ENCODE data around the gene ANKRD18B.
"Not testable (repeated sequence)": the region's sequence is repeated elsewhere in the genome, so short reads cannot be mapped to it uniquely, and the experiment has no call there.

ANKRD18B gene

GRCh38 chr9:33582686-33583085 lies 58.6 kb downstream of the ANKRD18B start:
- not testable (repeated sequence) for H3K9me3 ChIP-seq (ENCODE audit: control insufficient read depth in 1 of 2, low read length in 2 of 2); H3K27ac ChIP-seq (ENCODE audit: low read length); H3K4me3 ChIP-seq (ENCODE audit: low read depth in 1 of 2, low read length in 2 of 2); H3K4me1 ChIP-seq (ENCODE audit: control insufficient read depth in 1 of 2, insufficient read depth in 2 of 2, low read length in 2 of 2); H3K27me3 ChIP-seq (ENCODE audit: low read depth, low read length); H3K36me3 ChIP-seq (ENCODE audit: control insufficient read depth in 1 of 2, insufficient read depth in 2 of 2, low read length in 2 of 2)

GRCh38 chr9:33586128-33586527 lies 62.1 kb downstream of the ANKRD18B start:
- not testable (repeated sequence) for H3K27me3 ChIP-seq (ENCODE audit: low read depth, low read length); H3K4me1 ChIP-seq (ENCODE audit: control insufficient read depth in 1 of 2, insufficient read depth in 2 of 2, low read length in 2 of 2); H3K36me3 ChIP-seq (ENCODE audit: control insufficient read depth in 1 of 2, insufficient read depth in 2 of 2, low read length in 2 of 2); H3K9me3 ChIP-seq (ENCODE audit: control insufficient read depth in 1 of 2, low read length in 2 of 2); H3K27ac ChIP-seq (ENCODE audit: low read length); H3K4me3 ChIP-seq (ENCODE audit: low read depth in 1 of 2, low read length in 2 of 2)

- H3K27ac ChIP-seq (ENCODE audit: low read length); H3K9me3 ChIP-seq (ENCODE audit: control insufficient read depth in 1 of 2, low read length in 2 of 2); H3K4me3 ChIP-seq (ENCODE audit: low read depth in 1 of 2, low read length in 2 of 2); H3K4me1 ChIP-seq (ENCODE audit: control insufficient read depth in 1 of 2, insufficient read depth in 2 of 2, low read length in 2 of 2); H3K27me3 ChIP-seq (ENCODE audit: low read depth, low read length); H3K36me3 ChIP-seq (ENCODE audit: control insufficient read depth in 1 of 2, insufficient read depth in 2 of 2, low read length in 2 of 2): not testable (repeated sequence)
Observed at GRCh38 chr9:33587799-33588198, 63.7 kb downstream of the ANKRD18B start.

GRCh38 chr9:33588876-33589275 lies 64.8 kb downstream of the ANKRD18B start:
- H3K36me3 ChIP-seq (ENCODE audit: control insufficient read depth in 1 of 2, insufficient read depth in 2 of 2, low read length in 2 of 2); H3K4me3 ChIP-seq (ENCODE audit: low read depth in 1 of 2, low read length in 2 of 2); H3K9me3 ChIP-seq (ENCODE audit: control insufficient read depth in 1 of 2, low read length in 2 of 2); H3K27me3 ChIP-seq (ENCODE audit: low read depth, low read length); H3K27ac ChIP-seq (ENCODE audit: low read length); H3K4me1 ChIP-seq (ENCODE audit: control insufficient read depth in 1 of 2, insufficient read depth in 2 of 2, low read length in 2 of 2): not testable (repeated sequence)

- H3K4me1 ChIP-seq (ENCODE audit: control insufficient read depth in 1 of 2, insufficient read depth in 2 of 2, low read length in 2 of 2); H3K4me3 ChIP-seq (ENCODE audit: low read depth in 1 of 2, low read length in 2 of 2); H3K27ac ChIP-seq (ENCODE audit: low read length); H3K27me3 ChIP-seq (ENCODE audit: low read depth, low read length); H3K9me3 ChIP-seq (ENCODE audit: control insufficient read depth in 1 of 2, low read length in 2 of 2); H3K36me3 ChIP-seq (ENCODE audit: control insufficient read depth in 1 of 2, insufficient read depth in 2 of 2, low read length in 2 of 2): not testable (repeated sequence)
Observed at GRCh38 chr9:33590857-33591256, 66.8 kb downstream of the ANKRD18B start.

- H3K4me1 ChIP-seq (ENCODE audit: control insufficient read depth in 1 of 2, insufficient read depth in 2 of 2, low read length in 2 of 2); H3K36me3 ChIP-seq (ENCODE audit: control insufficient read depth in 1 of 2, insufficient read depth in 2 of 2, low read length in 2 of 2); H3K27ac ChIP-seq (ENCODE audit: low read length); H3K4me3 ChIP-seq (ENCODE audit: low read depth in 1 of 2, low read length in 2 of 2); H3K27me3 ChIP-seq (ENCODE audit: low read depth, low read length); H3K9me3 ChIP-seq (ENCODE audit: control insufficient read depth in 1 of 2, low read length in 2 of 2): not testable (repeated sequence)
Observed at GRCh38 chr9:33596974-33597373, 72.9 kb downstream of the ANKRD18B start.

GRCh38 chr9:33597386-33597785 lies 73.3 kb downstream of the ANKRD18B start:
- not testable (repeated sequence) for H3K4me3 ChIP-seq (ENCODE audit: low read depth in 1 of 2, low read length in 2 of 2); H3K27ac ChIP-seq (ENCODE audit: low read length); H3K36me3 ChIP-seq (ENCODE audit: control insufficient read depth in 1 of 2, insufficient read depth in 2 of 2, low read length in 2 of 2)

GRCh38 chr9:33598796-33599379 lies 74.8 kb downstream of the ANKRD18B start:
- H3K36me3 ChIP-seq (ENCODE audit: control insufficient read depth in 1 of 2, insufficient read depth in 2 of 2, low read length in 2 of 2); H3K9me3 ChIP-seq (ENCODE audit: control insufficient read depth in 1 of 2, low read length in 2 of 2); H3K27me3 ChIP-seq (ENCODE audit: low read depth, low read length); H3K4me1 ChIP-seq (ENCODE audit: control insufficient read depth in 1 of 2, insufficient read depth in 2 of 2, low read length in 2 of 2); H3K27ac ChIP-seq (ENCODE audit: low read length); H3K4me3 ChIP-seq (ENCODE audit: low read depth in 1 of 2, low read length in 2 of 2): not testable (repeated sequence)

More at GRCh38 chr9:33597386-33597785, 73.3 kb downstream of the ANKRD18B start:
- H3K9me3 ChIP-seq (ENCODE audit: control insufficient read depth in 1 of 2, low read length in 2 of 2); H3K4me1 ChIP-seq (ENCODE audit: control insufficient read depth in 1 of 2, insufficient read depth in 2 of 2, low read length in 2 of 2); H3K27me3 ChIP-seq (ENCODE audit: low read depth, low read length): not testable (repeated sequence)

GRCh38 chr9:33600911-33601310 lies 76.9 kb downstream of the ANKRD18B start:
- not testable (repeated sequence) for H3K27ac ChIP-seq (ENCODE audit: low read length); H3K4me1 ChIP-seq (ENCODE audit: control insufficient read depth in 1 of 2, insufficient read depth in 2 of 2, low read length in 2 of 2); H3K9me3 ChIP-seq (ENCODE audit: control insufficient read depth in 1 of 2, low read length in 2 of 2); H3K4me3 ChIP-seq (ENCODE audit: low read depth in 1 of 2, low read length in 2 of 2); H3K36me3 ChIP-seq (ENCODE audit: control insufficient read depth in 1 of 2, insufficient read depth in 2 of 2, low read length in 2 of 2); H3K27me3 ChIP-seq (ENCODE audit: low read depth, low read length)

- H3K27me3 ChIP-seq (ENCODE audit: low read depth, low read length); H3K36me3 ChIP-seq (ENCODE audit: control insufficient read depth in 1 of 2, insufficient read depth in 2 of 2, low read length in 2 of 2); H3K4me3 ChIP-seq (ENCODE audit: low read depth in 1 of 2, low read length in 2 of 2): not testable (repeated sequence)
Observed at GRCh38 chr9:33604249-33604648, 80.2 kb downstream of the ANKRD18B start.

GRCh38 chr9:33604936-33605335 lies 80.9 kb downstream of the ANKRD18B start:
- H3K4me3 ChIP-seq (ENCODE audit: low read depth in 1 of 2, low read length in 2 of 2); H3K9me3 ChIP-seq (ENCODE audit: control insufficient read depth in 1 of 2, low read length in 2 of 2); H3K27me3 ChIP-seq (ENCODE audit: low read depth, low read length); H3K27ac ChIP-seq (ENCODE audit: low read length); H3K4me1 ChIP-seq (ENCODE audit: control insufficient read depth in 1 of 2, insufficient read depth in 2 of 2, low read length in 2 of 2); H3K36me3 ChIP-seq (ENCODE audit: control insufficient read depth in 1 of 2, insufficient read depth in 2 of 2, low read length in 2 of 2): not testable (repeated sequence)

More at GRCh38 chr9:33604249-33604648, 80.2 kb downstream of the ANKRD18B start:
- H3K27ac ChIP-seq (ENCODE audit: low read length); H3K4me1 ChIP-seq (ENCODE audit: control insufficient read depth in 1 of 2, insufficient read depth in 2 of 2, low read length in 2 of 2); H3K9me3 ChIP-seq (ENCODE audit: control insufficient read depth in 1 of 2, low read length in 2 of 2): not testable (repeated sequence)

- no peak overlapping the region for H3K27ac ChIP-seq (ENCODE audit: low read length)
- H3K36me3 ChIP-seq (ENCODE audit: control insufficient read depth in 1 of 2, insufficient read depth in 2 of 2, low read length in 2 of 2): no peaks in the 10 kb centered on the region
- H3K27me3 ChIP-seq (ENCODE audit: low read depth, low read length): no peaks in the 10 kb centered on the region
- no peaks in the 10 kb centered on the region for H3K4me1 ChIP-seq (ENCODE audit: control insufficient read depth in 1 of 2, insufficient read depth in 2 of 2, low read length in 2 of 2)
- H3K4me3 ChIP-seq (ENCODE audit: low read depth in 1 of 2, low read length in 2 of 2): no peak overlapping the region
- no peaks in the 10 kb centered on the region for H3K9me3 ChIP-seq (ENCODE audit: control insufficient read depth in 1 of 2, low read length in 2 of 2)
Observed at GRCh38 chr9:33611358-33611757, 87.3 kb downstream of the ANKRD18B start.
